ENCODE results near the gene EPHA10.

- no peak for TF ChIP-seq POLR2AphosphoS5 (IDR thresholded peaks at IDR 0.05)
- no peak for TF ChIP-seq CTCF (IDR thresholded peaks at IDR 0.05)
- TF ChIP-seq EP300 (IDR thresholded peaks at IDR 0.05; ENCODE audit: low read depth), result no peak
- no peak for TF ChIP-seq POLR2A (IDR thresholded peaks at IDR 0.05)
Measured at GRCh38 chr1:37701051-37701450, 63.9 kb downstream of the EPHA10 start.
